ENCODE measurements around the gene CCT8.
"Not testable (repeated sequence)": the region's sequence is repeated elsewhere in the genome, so short reads cannot be mapped to it uniquely, and the experiment has no call there.

The CCT8 gene

DNA sequence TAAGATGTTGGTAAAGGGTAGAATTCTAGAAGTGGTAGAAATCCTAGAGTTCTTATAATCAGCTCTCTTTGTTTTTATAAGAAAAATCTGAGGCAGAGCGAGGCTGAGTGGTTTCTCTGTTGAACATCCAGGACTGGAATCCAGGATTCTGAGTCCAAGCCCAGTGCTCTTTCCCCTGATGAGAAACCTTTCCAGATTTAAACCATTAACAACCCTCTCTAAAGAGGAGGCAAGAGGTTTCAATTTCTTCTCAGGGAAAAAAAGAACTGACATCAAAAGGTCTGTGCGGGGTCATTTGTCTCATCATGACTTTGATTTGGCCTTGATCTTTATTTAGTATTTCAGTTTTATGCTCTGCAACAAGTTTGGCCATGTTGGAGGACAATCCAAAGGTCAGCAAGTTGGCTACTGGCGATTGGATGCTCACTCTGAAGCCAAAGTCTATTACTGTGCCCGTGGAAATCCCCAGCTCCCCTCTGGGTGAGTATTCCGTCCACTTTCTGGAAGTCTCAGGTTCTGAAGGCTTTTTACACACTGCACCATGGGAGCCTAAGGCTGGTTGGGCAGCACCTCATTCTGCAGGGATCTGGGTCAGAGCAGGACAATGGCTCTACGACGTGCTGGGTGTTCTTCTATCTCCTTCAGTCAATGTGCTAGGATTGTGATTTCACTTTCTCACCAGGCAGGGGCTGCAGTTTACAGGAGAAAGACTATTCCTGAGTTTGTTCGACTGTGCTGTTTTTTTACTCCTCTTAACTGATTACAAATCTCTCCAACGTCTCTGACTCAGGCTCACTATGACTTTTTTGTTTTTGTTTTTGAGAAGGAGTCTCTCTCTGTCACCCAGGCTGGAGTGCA lies 18.9 kb upstream of the CCT8 start:
- no peak overlapping the region for H3K9ac ChIP-seq (ENCODE audit: low read depth, low read length)
- no peaks in the 10 kb centered on the region for H3K9me3 ChIP-seq (ENCODE audit: insufficient read depth, low read depth, low read length)
- no peaks in the 10 kb centered on the region for H3K36me3 ChIP-seq (ENCODE audit: insufficient read depth, low read depth, low read length)
- H3K4me1 ChIP-seq (ENCODE audit: insufficient read depth, low read length) = peaks cover 7% of the 10 kb centered on the region; the same call in 1 of the 2 replicates
- H3K27me3 ChIP-seq (ENCODE audit: insufficient read depth, low read length) = no peaks in the 10 kb centered on the region
- H3K27ac ChIP-seq (ENCODE audit: low read length) = no peak overlapping the region
- no peak overlapping the region for H3K4me3 ChIP-seq (ENCODE audit: low read length)

DNA sequence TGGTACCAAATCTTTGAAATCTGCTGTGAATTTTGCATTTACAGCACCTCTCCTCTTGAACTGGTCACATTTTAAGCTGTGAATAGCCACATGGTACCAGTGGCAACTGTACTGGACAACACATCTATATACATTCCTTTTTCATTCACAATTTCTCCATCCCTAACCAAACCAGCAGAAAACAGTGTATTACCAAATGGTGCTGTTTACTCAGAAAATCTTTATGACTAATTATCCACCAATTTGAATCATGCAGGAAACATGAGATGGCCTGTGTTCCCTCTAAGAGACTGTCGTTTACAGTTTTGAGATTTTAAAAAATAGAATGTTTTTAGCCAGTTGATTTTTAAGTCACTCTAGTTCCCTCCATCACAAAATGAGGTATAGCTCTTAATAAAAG lies 17.6 kb upstream of the CCT8 start:
- no peaks in the 10 kb centered on the region for H3K9me3 ChIP-seq (ENCODE audit: insufficient read depth, low read depth, low read length)
- peaks cover 7% of the 10 kb centered on the region; the same call in 1 of the 2 replicates for H3K4me1 ChIP-seq (ENCODE audit: insufficient read depth, low read length)
- H3K27me3 ChIP-seq (ENCODE audit: insufficient read depth, low read length) = no peaks in the 10 kb centered on the region
- no peaks in the 10 kb centered on the region for H3K36me3 ChIP-seq (ENCODE audit: insufficient read depth, low read depth, low read length)
- H3K4me3 ChIP-seq (ENCODE audit: low read length) = no peak overlapping the region
- H3K27ac ChIP-seq (ENCODE audit: low read length) = no peak overlapping the region
- no peak overlapping the region for H3K9ac ChIP-seq (ENCODE audit: low read depth, low read length)

DNA sequence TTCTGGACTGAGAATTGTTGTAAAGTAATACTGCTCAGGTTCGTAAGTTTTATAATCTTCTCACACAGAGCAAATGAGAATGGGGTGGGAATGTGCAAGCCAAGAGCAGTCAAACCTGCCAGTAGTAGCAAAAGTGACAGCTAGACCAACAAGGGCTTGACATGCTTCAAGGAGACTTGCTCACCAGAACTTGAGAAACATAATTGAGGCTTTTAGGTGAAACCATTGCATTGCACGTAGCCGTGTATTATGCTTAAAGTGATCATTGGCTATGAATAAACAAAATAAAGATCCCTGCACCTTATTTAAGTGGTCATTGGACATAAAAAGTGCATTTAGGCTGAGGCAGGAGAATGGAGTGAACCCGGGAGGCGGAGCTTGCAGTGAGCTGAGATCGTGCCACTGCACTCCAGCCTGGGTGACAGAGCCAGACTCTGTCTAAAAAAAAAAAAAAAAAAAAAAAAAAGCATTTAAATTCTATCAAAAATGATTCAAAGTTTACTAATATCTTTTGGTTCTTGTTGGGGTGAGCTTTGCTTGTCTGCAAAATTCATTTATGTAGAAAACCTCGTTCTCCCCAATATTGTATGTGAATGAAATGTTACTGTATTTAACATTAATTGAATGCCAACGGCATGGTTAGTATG lies 11.8 kb upstream of the CCT8 start:
- Histone ChIP-seq H3K27me3 (ENCODE audit: insufficient read depth, low read length) (0 out of 2 replicates have a peak, but pooled peaks cover 4% of the 10 kb centered on the region), H3K9ac (ENCODE audit: low read depth, low read length) (no peak overlapping the region), H3K9me3 (ENCODE audit: insufficient read depth, low read depth, low read length) (no peaks in the 10 kb centered on the region), H3K4me1 (ENCODE audit: insufficient read depth, low read length) (no peaks in the 10 kb centered on the region), H3K4me3 (ENCODE audit: low read length) (no peak overlapping the region), H3K36me3 (ENCODE audit: insufficient read depth, low read depth, low read length) (no peaks in the 10 kb centered on the region), H3K27ac (ENCODE audit: low read length) (no peak overlapping the region)

DNA sequence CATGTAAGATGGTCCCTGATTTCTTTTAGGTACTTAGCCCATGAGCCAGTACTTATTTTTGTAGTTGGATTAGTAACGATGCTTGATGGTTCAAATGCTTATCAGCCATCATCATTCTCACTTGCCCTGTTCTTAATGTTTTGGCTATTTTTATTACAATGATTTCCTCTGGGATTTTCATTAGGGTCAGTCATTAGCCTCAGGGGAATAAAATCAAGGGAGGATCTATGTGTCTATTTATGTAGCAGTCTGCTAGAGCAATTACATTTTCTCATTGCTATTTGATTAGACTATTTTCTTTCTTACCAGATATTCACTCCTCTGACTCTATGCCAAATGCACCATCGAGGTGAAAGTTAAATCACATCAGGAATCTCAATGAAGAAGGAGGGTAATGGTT lies 10.9 kb upstream of the CCT8 start:
- H3K27me3 ChIP-seq (ENCODE audit: insufficient read depth, low read length) = 0 out of 2 replicates have a peak, but pooled peaks cover 4% of the 10 kb centered on the region
- H3K4me1 ChIP-seq (ENCODE audit: insufficient read depth, low read length) = no peaks in the 10 kb centered on the region
- H3K4me3 ChIP-seq (ENCODE audit: low read length) = no peak overlapping the region
- H3K9ac ChIP-seq (ENCODE audit: low read depth, low read length) = no peak overlapping the region
- H3K9me3 ChIP-seq (ENCODE audit: insufficient read depth, low read depth, low read length) = no peaks in the 10 kb centered on the region
- no peaks in the 10 kb centered on the region for H3K36me3 ChIP-seq (ENCODE audit: insufficient read depth, low read depth, low read length)
- no peak overlapping the region for H3K27ac ChIP-seq (ENCODE audit: low read length)

DNA sequence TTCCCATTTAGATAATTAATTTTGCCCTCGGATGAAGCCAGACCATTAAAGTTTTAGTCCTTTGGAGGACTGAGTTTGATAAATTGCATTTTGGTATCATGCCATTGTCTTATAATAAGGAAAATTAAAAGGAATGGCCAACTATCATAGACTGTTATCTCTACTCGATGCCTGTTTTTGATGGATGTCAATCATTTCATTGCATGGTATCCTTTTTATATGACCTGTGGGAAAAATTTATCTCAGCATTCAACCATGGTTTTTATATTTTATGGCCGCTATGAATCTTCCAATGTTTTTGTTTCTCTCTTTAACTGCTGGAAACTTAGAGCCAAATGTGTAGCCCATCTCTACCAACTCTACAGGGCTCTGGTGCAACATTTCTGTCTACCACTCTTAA lies 9.9 kb upstream of the CCT8 start:
- Histone ChIP-seq H3K27me3 (ENCODE audit: insufficient read depth, low read length) (0 out of 2 replicates have a peak, but pooled peaks cover 4% of the 10 kb centered on the region), H3K4me1 (ENCODE audit: insufficient read depth, low read length) (no peaks in the 10 kb centered on the region)

DNA sequence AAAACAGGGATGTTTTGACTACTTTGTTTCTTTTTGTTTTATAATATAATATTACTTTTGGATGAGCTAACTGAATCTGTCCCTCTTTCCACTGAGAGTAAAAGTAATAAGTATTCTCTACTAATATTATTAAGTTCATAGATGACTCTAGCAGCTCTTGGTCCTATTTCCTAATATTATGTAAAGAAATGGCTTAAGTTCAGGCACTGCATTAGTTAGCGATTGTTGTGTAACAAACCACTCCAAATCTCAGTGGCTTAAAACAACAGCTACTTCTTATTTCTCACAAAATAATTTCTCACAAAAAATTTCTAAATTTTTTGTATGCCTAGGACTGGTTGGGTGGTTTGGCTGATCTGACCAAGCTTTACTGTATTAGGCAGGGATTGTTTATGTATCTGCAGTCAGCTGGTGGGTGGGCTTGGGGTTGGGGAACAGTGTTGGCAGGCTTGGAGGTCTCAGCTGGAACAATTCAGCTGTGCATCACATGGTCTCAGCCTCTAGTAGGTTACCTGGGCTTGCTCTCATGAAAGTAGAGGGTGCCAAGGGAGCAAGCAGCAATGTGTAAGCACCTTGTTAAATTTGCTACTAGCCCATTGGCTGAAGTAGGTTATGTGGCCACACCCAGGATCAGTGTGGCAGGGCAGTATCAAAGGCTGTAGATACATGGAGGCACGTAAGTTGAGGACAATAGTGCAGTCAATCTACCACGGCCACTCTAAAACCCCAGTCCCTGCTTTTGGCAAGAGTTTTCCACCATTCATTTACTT lies 8.8 kb upstream of the CCT8 start:
- Histone ChIP-seq H3K4me3 (ENCODE audit: low read length) (no peak overlapping the region), H3K36me3 (ENCODE audit: insufficient read depth, low read depth, low read length) (no peaks in the 10 kb centered on the region), H3K9ac (ENCODE audit: low read depth, low read length) (no peak overlapping the region), H3K27me3 (ENCODE audit: insufficient read depth, low read length) (0 out of 2 replicates have a peak, but pooled peaks cover 4% of the 10 kb centered on the region), H3K4me1 (ENCODE audit: insufficient read depth, low read length) (no peaks in the 10 kb centered on the region), H3K9me3 (ENCODE audit: insufficient read depth, low read depth, low read length) (no peaks in the 10 kb centered on the region), H3K27ac (ENCODE audit: low read length) (no peak overlapping the region)

More for the DNA sequence above, 9.9 kb upstream of the CCT8 start:
- H3K27ac ChIP-seq (ENCODE audit: low read length) = no peak overlapping the region
- H3K4me3 ChIP-seq (ENCODE audit: low read length) = no peak overlapping the region
- H3K9ac ChIP-seq (ENCODE audit: low read depth, low read length) = no peak overlapping the region
- H3K9me3 ChIP-seq (ENCODE audit: insufficient read depth, low read depth, low read length) = no peaks in the 10 kb centered on the region
- H3K36me3 ChIP-seq (ENCODE audit: insufficient read depth, low read depth, low read length) = no peaks in the 10 kb centered on the region

DNA sequence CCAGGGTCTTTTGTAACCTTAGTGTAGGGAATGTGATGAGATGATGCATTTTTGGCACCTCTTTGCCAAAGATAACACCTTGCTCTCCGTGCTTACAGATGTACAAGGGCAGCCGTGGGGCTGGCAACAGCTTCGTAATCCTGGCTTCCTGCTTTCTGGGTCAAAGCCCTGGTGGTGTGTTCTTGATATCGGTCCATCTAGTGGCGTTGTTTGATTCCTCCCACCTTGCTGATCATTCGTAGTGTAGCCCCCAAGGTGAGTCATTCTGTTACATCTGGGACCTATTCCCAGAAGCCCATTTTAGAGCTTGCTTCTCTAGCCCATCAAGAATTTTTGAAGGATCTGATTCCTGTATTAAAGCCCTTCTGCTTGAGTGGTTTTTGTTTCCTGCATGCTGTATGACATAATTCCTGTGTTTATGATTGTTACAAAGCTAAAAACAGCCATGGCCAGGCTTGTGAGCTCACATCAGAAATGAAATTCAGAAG lies 7.0 kb upstream of the CCT8 start:
- no peak overlapping the region for H3K27ac ChIP-seq (ENCODE audit: low read length)

DNA sequence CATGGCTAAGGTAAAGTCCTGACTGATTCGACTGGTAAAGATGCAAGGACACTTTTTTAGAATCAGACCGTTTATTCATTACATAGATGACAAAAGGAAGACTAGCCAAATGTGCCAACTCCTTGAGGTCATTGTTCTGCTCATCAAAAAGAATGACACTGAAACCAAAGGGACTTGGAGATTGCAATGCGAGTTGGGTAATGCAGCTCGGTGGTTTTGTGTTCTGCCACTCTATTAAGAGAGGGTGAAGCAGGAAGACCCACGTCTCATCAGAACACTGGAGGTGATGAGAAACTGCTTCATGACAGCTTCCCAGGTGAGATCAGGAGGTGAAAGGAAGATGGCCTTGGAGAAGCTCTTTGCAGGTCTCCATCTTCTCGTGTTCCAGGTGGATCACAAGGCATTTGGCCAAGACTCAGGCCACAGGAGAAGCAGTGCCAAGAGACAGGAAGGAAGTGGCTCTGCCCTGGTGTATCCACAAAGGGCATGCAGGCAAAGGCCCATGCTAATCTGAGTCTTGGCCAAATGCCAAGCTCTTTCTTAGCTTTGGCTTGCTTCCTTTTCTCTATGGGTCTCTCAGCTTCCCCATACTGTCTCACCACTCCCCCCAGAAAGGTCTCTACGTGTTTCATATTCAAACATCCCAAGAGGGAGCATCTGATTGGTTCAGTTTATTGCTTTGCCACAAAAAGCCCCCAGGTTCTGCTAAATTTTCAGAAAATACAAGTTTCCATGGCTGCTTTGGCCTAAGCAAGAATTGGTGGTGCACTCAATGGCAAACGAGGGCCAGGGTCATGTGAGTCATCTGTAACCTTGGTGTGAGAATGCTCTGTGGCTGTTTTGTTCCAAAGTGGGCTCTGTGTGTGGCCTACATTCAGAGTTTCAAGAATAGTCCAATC lies 5.7 kb upstream of the CCT8 start:
- H3K9ac ChIP-seq (ENCODE audit: low read depth, low read length) = no peak overlapping the region
- H3K4me3 ChIP-seq (ENCODE audit: low read length) = no peak overlapping the region
- H3K36me3 ChIP-seq (ENCODE audit: insufficient read depth, low read depth, low read length) = no peaks in the 10 kb centered on the region
- H3K27me3 ChIP-seq (ENCODE audit: insufficient read depth, low read length) = no peaks in the 10 kb centered on the region
- H3K4me1 ChIP-seq (ENCODE audit: insufficient read depth, low read length) = no peaks in the 10 kb centered on the region
- H3K9me3 ChIP-seq (ENCODE audit: insufficient read depth, low read depth, low read length) = no peaks in the 10 kb centered on the region
- no peak overlapping the region for H3K27ac ChIP-seq (ENCODE audit: low read length)

More for the DNA sequence above, 7.0 kb upstream of the CCT8 start:
- no peaks in the 10 kb centered on the region for H3K9me3 ChIP-seq (ENCODE audit: insufficient read depth, low read depth, low read length)
- H3K4me3 ChIP-seq (ENCODE audit: low read length) = no peak overlapping the region
- no peaks in the 10 kb centered on the region for H3K36me3 ChIP-seq (ENCODE audit: insufficient read depth, low read depth, low read length)
- no peak overlapping the region for H3K9ac ChIP-seq (ENCODE audit: low read depth, low read length)
- H3K27me3 ChIP-seq (ENCODE audit: insufficient read depth, low read length) = 0 out of 2 replicates have a peak, but pooled peaks cover 4% of the 10 kb centered on the region
- no peaks in the 10 kb centered on the region for H3K4me1 ChIP-seq (ENCODE audit: insufficient read depth, low read length)

DNA sequence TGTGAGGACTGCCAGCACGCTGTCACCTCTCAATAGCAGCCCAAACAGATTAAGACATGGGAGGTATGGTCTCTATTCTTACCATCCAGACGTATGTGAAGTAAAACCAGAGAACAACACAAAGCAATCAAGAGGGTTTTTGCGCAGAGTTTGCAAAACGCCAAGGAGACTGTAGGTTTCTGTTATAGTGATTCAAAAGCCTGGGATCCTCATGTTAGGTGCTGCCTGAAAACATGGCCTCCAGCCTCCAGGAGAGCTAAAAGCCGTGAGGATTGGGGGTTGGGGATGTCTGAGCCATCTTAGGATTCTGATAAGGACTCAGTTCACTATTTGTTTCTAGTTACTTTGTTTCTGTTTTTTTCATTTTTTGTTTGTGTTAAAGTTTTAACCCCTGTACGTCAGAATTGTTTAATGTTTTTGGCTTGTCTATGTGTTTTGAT lies 4.2 kb upstream of the CCT8 start:
- no peaks in the 10 kb centered on the region for H3K36me3 ChIP-seq (ENCODE audit: insufficient read depth, low read depth, low read length)
- no peak overlapping the region for H3K27ac ChIP-seq (ENCODE audit: low read length)
- H3K4me1 ChIP-seq (ENCODE audit: insufficient read depth, low read length) = no peaks in the 10 kb centered on the region
- H3K4me3 ChIP-seq (ENCODE audit: low read length) = no peak overlapping the region
- H3K9me3 ChIP-seq (ENCODE audit: insufficient read depth, low read depth, low read length) = no peaks in the 10 kb centered on the region
- H3K9ac ChIP-seq (ENCODE audit: low read depth, low read length) = no peak overlapping the region
- H3K27me3 ChIP-seq (ENCODE audit: insufficient read depth, low read length) = no peaks in the 10 kb centered on the region

DNA sequence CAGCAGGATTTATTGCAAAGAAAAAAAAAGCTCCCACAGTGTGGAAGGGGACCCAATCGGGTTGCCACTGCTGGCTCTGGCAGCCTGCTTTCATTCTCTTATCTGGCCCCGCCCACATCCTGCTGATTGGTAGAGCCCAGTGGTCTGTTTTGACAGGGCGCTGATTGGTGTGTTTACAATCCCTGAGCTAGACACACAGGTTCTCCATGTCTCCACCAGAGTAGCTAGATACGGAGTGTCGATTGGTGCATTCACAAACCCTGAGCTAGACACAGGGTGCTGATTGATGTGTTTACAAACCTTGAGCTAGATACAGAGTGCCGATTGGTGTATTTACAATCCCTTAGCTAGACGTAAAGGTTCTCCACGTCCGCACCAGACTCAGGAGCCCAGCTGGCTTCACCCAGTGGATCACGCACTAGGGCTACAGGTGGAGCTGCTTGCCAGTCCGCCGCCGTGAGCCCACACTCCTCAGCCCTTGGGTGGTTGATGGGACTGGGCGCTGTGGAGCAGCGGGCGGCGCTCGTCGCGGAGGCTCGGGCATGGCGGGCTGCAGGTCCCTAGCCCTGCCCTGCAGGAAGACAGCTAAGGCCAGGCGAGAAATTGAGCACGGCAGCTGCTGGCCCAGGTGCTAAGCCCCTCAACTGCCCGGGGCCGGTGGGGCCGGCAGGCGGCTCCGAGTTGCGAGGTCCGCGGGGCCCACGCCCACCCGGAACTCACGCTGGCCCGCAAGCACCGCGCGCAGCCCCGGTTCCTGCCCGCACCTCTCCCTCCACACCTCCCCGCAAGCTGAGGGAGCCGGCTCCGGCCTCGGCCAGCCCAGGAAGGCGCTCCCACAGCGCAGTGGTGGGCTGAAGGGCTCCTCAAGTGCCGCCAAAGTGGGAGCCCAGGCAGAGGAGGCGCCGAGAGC lies 3.5 kb upstream of the CCT8 start:
- H3K4me3 ChIP-seq (ENCODE audit: low read length); H3K27me3 ChIP-seq (ENCODE audit: insufficient read depth, low read length); H3K4me1 ChIP-seq (ENCODE audit: insufficient read depth, low read length); H3K9ac ChIP-seq (ENCODE audit: low read depth, low read length); H3K9me3 ChIP-seq (ENCODE audit: insufficient read depth, low read depth, low read length); H3K36me3 ChIP-seq (ENCODE audit: insufficient read depth, low read depth, low read length); H3K27ac ChIP-seq (ENCODE audit: low read length): not testable (repeated sequence)

Data from iPS-20b (cell line).